HUDEP-2 (cell line): ENCODE measurements around the gene CDYL.
A peak's percentile ranks its signal among the peaks of the same experiment; 100 is the strongest.

Source experiments
- DNase-seq, 76 experiments: peaks; one replicate each; lab custom pipeline; 2025; ENCODE audit not compliant: unreplicated experiment in 76 of 76; lab: John Stamatoyannopoulos, UW

CDYL gene

DNA sequence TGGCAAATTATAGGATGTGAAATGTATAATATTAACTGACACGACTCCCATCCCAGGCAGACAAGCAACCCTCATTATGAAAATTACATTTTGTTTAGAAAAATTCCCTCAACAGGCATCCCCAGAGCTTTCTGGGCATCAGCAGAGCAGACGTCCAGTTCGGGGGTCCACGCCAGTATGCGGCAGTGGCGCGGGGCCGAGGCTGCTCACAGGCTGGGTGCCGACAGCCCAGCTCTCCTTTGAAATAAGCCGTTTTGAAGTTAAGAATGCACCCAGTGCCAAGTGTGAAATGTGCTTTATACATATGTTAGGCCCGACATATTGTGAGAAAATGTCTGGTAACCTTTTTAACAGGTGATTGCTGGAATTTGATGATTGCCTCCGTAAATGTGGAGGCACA, 177.2 kb downstream of the CDYL start:
- DNase-seq, result no peak

- DNase-seq, result no peak
Measured at GRCh38 chr6:4956625-4957024, 180.4 kb downstream of the CDYL start.

DNA sequence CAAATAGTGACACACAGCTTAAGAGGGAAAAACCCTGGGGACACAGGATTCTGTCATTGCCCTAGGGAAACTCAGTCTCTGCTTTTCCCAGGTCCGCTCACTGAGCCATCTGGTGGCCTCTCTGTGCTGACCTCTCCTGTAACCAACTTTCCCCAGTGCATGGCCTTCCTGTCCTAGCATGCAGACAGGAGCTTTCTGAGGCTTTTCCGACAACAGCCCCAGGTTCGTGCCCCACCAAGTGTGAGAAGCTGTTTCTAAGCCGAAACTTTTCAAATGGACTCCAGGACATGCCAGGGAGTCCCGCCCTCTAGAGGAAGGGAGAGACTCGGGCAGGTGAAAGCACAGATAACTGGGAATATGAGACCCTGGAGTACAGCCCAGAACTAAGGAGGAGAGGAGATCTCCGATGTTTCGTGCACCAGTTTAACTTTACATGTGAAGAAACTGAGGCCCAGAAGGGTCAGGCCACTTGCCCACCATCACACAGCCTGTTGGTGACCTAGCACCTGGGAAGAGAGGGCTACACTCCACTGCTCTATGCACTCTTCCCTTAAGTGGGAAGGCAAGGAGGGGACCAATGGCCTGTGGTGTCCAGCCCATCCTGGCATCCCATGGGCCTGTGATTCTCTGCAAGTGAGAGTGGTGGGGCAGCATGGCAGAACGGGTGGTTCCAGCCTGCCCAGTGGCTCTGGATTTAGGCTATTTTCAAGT, 181.5 kb downstream of the CDYL start:
- DNase-seq, result peak in 4 of 76 experiments; percentile 8 to 23 (median 15)

GRCh38 chr6:4958624-4959023, 182.4 kb downstream of the CDYL start:
- DNase-seq, result no peak

DNA sequence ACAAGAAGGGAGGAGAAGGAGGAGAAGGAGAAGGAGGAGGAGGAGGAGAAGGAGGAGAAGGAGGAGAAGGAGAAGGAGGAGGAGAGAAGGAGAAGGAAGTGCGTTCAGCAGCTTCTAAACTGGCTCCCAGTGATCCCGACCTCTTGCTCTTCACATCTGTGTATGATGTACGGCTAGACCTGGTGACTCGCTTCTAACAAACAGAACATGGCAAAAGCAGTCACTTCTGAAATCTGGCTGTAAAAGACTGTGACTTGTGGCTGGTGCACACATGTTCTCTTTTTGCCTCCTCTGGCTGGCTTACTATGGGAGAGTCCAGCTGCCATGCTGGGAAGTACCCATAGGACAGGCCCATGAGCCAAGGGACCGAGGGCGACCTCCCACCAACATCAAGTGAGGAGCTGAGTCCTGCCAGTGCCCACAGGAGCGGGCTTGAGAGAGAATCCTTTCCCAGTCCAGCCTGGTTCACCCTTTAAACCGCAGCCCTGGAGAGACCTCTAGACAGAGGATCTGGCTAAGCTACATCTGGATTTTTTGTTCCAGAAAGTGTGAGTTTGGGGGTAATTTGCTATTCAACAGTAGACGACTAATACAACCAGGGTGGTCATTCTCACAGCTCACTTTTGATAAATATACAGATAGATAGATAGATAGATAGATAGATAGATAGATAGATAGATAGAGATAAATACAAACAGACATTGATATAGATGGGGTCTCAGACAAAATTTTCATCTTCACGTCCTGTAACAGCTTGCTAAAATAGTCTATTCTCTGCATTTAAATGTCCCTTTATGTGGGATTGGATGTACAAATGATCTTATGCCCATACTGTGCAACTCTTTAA, 185.3 kb downstream of the CDYL start:
- no peak for DNase-seq

GRCh38 chr6:4962905-4963304, 186.7 kb downstream of the CDYL start:
- no peak for DNase-seq

DNA sequence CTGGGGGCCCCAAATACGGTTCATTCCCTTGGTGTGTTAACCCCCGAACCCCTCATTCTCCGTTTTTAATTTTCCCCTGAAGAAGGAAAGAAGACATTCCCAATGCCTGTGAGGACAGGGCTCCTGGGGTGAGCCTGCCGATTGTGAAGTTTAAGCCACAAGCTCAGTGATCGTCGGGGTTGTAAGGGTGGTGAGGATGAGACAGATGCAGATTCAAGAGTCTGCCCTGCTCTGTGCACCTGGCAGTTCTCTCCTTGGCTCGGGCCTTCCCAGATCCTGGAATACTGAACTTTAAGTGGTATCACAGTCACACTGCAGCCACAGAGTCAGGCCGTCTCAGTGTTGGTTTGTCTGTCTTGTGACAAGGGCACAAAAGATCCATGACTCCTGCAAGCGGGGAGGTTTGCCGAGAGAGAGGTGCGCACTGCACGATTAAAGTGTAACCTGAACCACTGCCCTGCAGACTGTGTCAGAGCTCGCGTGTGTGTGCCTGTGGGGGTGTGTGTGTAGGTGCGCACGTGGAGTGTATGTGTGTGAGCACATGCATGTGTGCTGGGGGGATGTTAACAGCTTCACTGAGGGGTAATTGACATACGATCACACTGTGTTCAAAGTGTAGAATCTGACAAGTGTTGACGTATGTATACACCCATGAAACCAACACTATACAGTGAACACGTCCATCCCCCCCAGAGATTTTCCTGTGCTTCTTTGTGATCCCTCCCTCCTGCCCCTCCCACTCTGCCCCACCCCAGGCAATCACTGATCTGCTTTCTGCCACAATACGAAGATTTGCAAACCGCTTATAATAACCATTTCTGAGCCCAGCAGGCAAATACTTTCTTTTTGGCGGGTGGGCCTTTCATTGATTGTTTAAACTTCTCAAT, 188.7 kb downstream of the CDYL start:
- DNase-seq, result no peak

DNA sequence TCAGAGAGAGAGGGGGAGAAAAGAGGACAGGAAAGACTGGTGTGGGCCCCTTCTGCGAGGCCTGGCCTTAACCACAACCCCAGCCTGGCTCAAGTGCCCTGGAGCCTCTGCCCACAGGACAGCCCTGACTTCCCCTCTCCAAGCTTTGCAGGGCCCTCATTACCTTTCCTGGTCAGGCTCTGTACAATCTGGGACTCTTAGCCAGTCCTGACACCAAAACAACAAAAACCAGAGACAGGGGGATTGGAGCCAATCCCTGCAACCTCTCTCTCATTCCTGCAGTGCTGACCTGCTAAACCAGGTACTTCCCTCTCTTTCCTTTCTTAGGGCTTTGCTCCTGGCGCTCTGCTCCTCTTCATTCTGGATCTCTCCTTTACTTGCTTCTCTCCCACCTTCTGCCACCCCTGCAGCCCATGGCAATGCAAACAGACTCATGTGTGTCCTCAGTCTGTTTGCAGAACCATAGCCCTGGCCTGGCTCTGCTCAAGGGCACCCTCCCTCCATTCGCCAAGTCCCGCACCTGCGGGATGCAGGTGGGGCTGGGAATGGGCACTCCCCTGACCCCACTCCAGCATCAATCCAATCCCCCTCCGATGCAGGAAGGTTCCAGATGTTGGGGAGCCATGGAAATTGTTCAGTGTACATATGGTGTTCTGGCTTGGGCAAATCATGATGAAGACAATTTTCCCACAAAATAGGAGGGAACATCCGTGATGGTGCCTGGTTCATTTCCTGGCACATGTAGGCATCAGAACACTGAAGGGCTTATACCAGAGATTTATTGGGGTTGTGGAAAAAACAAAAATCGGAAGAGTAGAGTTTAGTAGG, 189.6 kb downstream of the CDYL start:
- DNase-seq, result no peak

DNA sequence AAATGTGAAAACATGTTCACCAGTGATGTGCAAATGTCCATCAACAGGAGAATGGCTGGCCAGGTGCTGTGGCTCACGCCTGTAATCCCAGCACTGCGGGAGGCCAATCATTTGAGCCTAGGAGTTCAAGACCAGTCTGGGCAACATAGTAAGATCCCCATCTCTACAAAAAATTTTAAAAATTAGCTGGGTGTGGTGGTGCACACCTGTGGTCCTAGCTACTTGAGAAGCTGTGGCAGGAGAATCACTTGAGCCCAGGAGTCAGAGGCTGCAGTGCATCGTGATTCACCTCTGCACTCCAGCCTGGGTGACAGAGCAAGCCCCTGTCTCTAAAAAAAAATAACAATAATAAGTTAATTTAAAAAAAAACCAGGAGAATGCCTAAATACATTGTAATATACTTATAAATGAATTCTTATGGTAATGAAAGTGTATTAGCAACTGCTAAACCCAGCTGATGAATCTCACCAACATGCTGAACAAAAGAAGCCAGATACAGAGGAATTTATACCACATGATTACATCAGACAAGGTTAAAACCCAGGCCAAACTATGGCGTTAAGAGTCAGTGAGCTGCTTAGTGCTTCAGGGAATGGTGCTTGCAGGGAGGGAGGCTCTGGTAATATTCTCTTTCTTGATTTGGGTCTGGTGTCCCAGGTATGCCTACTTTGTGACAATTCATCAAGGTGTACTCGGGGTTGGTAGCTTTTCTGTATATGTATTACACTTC, 191.3 kb downstream of the CDYL start:
- DNase-seq, result no peak

- DNase-seq, result no peak
Measured at GRCh38 chr6:4969609-4970285, 193.5 kb downstream of the CDYL start.

- DNase-seq, result no peak
Measured at GRCh38 chr6:4970739-4971395, 194.7 kb downstream of the CDYL start.

DNA sequence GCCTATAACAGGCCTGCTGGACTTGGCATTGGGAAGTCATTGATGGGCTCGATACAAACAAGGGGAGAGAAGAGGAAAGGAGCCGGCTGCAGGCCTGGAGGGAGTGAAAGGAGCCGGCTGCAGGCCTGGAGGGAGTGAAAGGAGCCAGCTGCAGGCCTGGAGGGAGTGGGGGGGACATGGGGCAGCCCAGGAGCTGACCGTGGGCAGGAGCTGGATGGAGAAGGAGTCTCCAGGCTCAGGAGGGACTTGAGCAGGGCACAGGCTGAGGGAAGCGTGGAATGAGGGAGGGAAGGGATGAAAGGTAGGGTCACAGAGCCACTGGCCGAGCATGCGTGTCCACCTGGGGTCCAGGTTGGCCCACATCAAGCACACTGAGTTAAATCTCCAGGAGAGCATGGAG, 195.6 kb downstream of the CDYL start:
- no peak for DNase-seq

DNA sequence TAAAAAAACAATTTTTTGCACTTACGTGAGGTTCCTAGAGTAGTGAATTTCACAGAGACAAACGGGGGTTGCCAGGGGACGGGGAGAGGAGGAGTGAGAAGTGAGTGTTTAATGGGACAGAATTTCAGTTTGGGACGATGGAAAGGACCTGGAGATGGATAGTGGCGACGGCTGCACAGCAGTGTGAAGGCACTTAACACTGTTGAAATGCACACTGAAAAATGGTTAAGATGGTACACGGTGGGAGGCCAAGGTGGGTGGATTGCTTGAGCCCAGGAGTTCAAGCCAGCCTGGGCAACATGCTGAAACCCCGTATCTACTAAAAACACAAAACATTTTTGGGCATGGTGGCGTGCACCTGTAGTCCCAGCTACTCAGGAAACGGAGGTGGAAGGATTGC, 196.2 kb downstream of the CDYL start:
- DNase-seq, result no peak

- DNase-seq, result no peak
Measured at GRCh38 chr6:4973415-4973814, 197.2 kb downstream of the CDYL start.

- no peak for DNase-seq
Measured at GRCh38 chr6:4973982-4974745, 198.0 kb downstream of the CDYL start.

- DNase-seq, result no peak
Measured at GRCh38 chr6:4974962-4975361, 198.8 kb downstream of the CDYL start.

- DNase-seq, result no peak
Measured at GRCh38 chr6:4975506-4975905, 199.3 kb downstream of the CDYL start.

DNA sequence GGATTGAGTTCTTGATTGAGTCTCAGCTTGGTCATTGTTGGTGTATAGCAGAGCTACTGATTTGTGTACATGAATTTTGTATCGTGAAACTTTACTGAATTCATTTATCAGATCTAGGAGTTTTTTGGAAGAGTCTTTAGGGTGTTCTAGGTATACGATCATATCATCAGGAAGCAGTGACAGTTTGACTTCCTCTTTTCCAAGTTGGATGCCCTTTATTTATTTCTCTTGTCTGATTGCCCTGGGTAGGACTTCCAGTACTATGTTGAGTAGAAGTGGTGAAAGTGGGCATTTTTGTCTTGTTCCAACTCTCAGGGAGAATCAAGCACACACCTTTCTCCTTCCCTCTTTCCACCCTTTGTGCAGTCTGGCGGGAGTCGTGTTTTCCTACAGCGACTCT, 201.3 kb downstream of the CDYL start:
- no peak for DNase-seq
